Upper lobe of left lung (tissue), 4 donors: ENCODE measurements around the gene NME9.

Source experiments
- EP300 ChIP-seq, 4 donors: sonication (generic); formaldehyde crosslinking; IDR thresholded peaks; one replicate each; pipeline ENCODE4 v1.5.1; 2017; ENCODE audit warnings: antibody characterized with exemption in 4 of 4, control low read depth in 2 of 4
- POLR2A ChIP-seq, 4 donors: fragments of 450-650 bp; IDR thresholded peaks; one replicate each; pipeline ENCODE4 v1.5.1; 2016 to 2017; ENCODE audit warnings: antibody characterized with exemption in 4 of 4, mild to moderate bottlenecking in 2 of 4
- POLR2AphosphoS5 ChIP-seq, 2 donors: sonication (generic); formaldehyde crosslinking; IDR thresholded peaks; one replicate each; pipeline ENCODE4 v1.5.1; 2017; ENCODE audit warnings: antibody characterized with exemption in 2 of 2
- TF ChIP-seq, protein P1 (sequence below), 6 experiments: fragments of 450-650 bp in 4 of 6; fragments of 200-600 bp in 2 of 6; sonication (generic) in 2 of 6; IDR thresholded peaks; one replicate each; pipeline ENCODE4 v1.5.1; 2016 to 2019; ENCODE audit warnings: antibody characterized with exemption in 6 of 6

DNA sequence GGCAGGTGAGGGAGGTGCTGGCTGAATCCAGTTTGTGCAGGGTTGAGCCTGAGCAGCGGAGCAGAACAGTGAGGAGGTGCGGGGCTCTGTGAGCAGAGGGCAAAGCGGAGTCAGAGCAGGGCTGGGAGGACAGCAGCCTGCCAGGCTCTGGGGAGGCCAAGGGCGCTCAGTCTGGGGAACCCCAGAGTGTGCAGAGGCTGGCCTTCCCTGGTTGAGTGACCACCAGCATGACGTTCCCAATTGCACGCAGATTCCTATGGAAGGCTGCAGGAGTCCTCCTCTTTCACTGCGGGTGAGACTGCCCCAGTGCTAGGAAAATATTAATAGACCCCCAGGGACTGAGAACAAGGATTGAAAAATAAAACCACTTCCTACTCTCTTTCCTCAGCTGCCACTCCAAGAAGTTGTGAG is 31.9 kb upstream of the NME9 start:
- TF ChIP-seq POLR2A (IDR thresholded peaks at IDR 0.05), result no peak
- TF ChIP-seq, protein P1, sequence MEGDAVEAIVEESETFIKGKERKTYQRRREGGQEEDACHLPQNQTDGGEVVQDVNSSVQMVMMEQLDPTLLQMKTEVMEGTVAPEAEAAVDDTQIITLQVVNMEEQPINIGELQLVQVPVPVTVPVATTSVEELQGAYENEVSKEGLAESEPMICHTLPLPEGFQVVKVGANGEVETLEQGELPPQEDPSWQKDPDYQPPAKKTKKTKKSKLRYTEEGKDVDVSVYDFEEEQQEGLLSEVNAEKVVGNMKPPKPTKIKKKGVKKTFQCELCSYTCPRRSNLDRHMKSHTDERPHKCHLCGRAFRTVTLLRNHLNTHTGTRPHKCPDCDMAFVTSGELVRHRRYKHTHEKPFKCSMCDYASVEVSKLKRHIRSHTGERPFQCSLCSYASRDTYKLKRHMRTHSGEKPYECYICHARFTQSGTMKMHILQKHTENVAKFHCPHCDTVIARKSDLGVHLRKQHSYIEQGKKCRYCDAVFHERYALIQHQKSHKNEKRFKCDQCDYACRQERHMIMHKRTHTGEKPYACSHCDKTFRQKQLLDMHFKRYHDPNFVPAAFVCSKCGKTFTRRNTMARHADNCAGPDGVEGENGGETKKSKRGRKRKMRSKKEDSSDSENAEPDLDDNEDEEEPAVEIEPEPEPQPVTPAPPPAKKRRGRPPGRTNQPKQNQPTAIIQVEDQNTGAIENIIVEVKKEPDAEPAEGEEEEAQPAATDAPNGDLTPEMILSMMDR (IDR thresholded peaks at IDR 0.05), result no peak
- no peak for TF ChIP-seq POLR2AphosphoS5 (IDR thresholded peaks at IDR 0.05)
- no peak for TF ChIP-seq EP300 (IDR thresholded peaks at IDR 0.05)
